Effector CD4-positive, alpha-beta T cell (primary cell): ENCODE data around the gene FOXS1.

Source experiments
- DNase-seq: peaks from one replicate; pipeline ENCODE4 v3.0.0-alpha.2; 2020

The FOXS1 gene

GRCh38 chr20:31860390-31861134 lies 15.2 kb upstream of the FOXS1 start:
- DNase-seq = no peak

- no peak for DNase-seq
These were observed 14.6 kb upstream of the FOXS1 start for GRCh38 chr20:31859998-31860380.

GRCh38 chr20:31859266-31859997 lies 14.0 kb upstream of the FOXS1 start:
- DNase-seq = no peak

GRCh38 chr20:31858760-31859083 lies 13.3 kb upstream of the FOXS1 start:
- DNase-seq = no peak

- no peak for DNase-seq
These were observed 12.7 kb upstream of the FOXS1 start for GRCh38 chr20:31857861-31858759.

GRCh38 chr20:31856516-31856915 lies 11.1 kb upstream of the FOXS1 start:
- DNase-seq = no peak

- DNase-seq = no peak
These were observed 8.1 kb upstream of the FOXS1 start for GRCh38 chr20:31853481-31853880.

GRCh38 chr20:31851240-31851955 lies 6.0 kb upstream of the FOXS1 start:
- DNase-seq = no peak

- no peak for DNase-seq
These were observed 4.0 kb upstream of the FOXS1 start for GRCh38 chr20:31849306-31849930.

GRCh38 chr20:31848088-31848999 lies 2.9 kb upstream of the FOXS1 start:
- DNase-seq = no peak

GRCh38 chr20:31846793-31847138 lies 1.4 kb upstream of the FOXS1 start:
- DNase-seq = no peak

- DNase-seq = no peak
These were observed 586 bp downstream of the FOXS1 start for GRCh38 chr20:31844737-31845299.

- no peak for DNase-seq
These were observed 1.5 kb downstream of the FOXS1 start for GRCh38 chr20:31843881-31844280.

- DNase-seq = no peak
These were observed 2.1 kb downstream of the FOXS1 start for GRCh38 chr20:31843288-31843687.

GRCh38 chr20:31842471-31843157 lies 2.8 kb downstream of the FOXS1 start:
- no peak for DNase-seq

GRCh38 chr20:31841928-31842327 lies 3.5 kb downstream of the FOXS1 start:
- no peak for DNase-seq

GRCh38 chr20:31840906-31841816 lies 4.2 kb downstream of the FOXS1 start:
- DNase-seq = no peak

- no peak for DNase-seq
These were observed 5.5 kb downstream of the FOXS1 start for GRCh38 chr20:31839782-31840487.
